Activated CD4-positive, CD25-positive, alpha-beta regulatory T cell treated with anti-CD3 and anti-CD28 coated beads, Interleukin-2, amount 50 U/mL, for 16 hours (primary cell): ENCODE data around the gene PLAC1.

Experiments used
- DNase-seq: peaks from one replicate; pipeline ENCODE4 v3.0.0-alpha.2; 2020; ENCODE audit warnings: low read depth, low spot score

PLAC1 gene

DNA sequence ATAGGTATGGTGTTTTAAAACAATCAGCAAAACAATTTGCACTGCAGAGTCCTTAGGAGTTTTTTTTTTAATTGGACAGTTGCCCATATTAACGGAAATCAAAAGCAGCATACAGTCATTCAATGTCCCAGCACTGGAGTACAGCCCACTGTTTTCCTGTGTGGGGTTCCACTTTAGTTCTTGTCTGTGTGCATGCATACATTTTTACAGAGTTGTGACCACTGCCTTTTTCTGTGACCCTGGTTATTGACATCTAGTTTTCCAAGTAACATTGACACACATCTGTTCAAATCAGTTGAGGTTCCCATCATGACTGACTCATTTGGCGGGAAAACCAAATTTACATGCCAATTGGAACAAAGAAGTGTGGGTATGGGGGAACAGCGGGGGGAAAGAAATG is 115.0 kb downstream of the PLAC1 start:
- DNase-seq: no peak

- no peak for DNase-seq
These were observed 115.8 kb downstream of the PLAC1 start for GRCh38 chrX:134542485-134542884.

DNA sequence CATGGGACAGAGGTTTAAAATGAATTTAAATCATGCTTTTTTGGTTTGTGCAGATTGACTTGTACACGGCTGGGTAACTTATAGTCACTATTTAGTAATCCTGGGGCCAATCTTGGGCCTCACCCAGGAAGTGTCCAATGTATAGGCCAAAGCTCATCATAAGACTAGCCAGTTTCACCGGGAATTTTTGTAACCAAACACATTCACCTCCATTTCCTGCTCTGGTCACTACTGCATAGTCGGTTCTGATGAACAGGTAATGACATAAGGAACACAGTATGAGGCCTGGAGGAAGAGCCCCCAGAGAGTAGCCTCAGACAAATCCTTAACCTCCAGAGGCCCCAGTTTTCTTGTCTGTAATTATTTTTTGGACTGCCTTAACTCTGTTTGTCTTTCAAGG is 116.4 kb downstream of the PLAC1 start:
- DNase-seq: no peak

GRCh38 chrX:134538316-134538715 is 120.0 kb downstream of the PLAC1 start:
- DNase-seq: no peak

DNA sequence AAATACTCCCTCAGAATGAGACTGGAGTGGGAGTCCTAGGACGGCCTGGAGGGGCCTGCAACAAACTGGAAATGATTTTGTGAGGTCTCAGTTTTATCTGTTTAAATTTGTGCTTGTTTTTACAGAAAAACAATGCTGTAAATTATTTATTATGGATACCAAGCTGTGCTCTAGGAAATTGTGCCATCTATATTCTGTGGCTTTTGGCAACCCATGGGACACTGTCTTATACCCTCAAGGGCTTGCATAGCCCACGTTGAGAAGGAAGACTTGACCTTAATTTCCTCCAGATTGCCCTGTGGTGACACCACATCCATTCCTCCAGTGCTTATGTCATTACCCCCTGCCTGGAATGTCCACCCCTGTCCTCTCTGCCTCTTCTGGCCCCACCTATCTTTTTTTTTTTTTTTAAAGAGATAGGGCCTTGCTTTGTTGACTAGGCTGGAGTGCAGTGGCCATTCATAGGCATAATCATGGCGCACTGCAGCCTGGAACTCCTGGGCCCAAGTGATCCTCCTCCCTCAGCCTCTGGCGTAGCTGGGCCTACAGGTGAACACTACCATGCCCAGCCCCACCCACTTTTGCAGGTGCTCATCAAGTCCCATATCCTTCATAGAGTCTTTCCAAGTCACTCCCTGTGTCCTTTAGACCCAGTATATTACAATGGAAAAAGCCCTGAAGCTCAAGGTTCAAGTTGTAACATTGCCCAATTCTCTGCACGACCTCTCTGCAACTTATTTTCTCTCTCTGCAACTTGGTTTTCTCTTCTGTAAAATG is 120.9 kb downstream of the PLAC1 start:
- DNase-seq: no peak

GRCh38 chrX:134533952-134534351 is 124.3 kb downstream of the PLAC1 start:
- DNase-seq: no peak

DNA sequence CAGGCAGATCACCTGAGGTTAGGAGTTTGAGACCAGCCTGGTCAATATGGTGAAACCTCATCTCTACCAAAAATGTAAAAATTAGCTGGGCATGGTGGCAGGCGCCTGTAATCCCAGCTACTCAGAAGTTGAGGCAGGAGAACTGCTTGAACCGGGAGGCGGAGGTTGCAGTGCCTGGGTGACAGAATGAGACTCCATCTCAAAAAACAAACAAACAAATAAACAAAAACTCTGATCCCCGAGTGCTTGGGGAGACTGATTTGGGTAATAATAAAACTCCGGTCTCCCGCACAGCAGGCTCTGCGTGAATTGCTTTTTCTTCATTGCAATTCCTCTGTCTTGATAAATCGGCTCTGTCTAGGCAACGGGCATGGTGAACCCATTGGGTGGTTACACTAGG is 124.9 kb downstream of the PLAC1 start:
- DNase-seq: no peak

DNA sequence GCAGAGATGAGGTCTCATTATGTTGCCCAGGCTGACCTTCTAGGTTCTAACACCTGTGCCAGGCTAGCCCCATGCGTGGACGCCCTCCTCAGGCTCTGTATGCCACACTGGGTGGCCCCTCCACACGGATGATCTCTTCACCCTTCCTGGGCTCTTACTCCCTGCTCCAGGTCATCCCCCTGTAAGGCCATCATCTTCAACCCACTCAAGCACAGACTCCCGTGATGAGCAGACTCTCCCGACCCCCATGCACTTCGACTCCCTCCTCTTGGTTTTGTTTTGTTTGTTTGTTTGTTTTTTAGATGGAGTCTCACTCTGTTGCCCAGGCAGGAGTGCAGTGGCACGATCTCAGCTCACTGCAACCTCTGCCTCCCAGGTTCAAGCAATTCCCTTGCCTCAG is 127.4 kb downstream of the PLAC1 start:
- no peak for DNase-seq

- no peak for DNase-seq
These were observed 128.8 kb downstream of the PLAC1 start for GRCh38 chrX:134529481-134529880.

DNA sequence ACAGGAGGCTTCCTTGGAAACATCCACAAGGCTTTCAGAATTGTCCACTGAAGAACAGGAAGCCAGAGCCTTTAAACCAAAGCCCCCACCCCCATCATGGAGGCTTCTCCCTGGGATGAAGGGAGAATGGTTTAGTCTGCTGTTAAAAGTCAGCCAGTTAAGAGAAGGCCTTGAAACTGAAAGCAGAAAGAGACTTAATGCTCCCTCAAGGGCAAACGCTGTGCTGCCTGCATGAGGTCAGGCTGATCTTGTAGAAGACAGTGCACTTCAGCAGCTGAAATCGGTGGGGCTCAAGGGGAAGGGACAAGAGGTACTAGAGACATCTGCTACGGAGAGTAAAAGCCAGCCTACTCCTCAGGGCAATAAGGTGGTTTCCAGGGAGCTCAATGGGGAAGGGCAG is 129.3 kb downstream of the PLAC1 start:
- DNase-seq: no peak

- no peak for DNase-seq
These were observed 131.9 kb downstream of the PLAC1 start for GRCh38 chrX:134526399-134526798.

DNA sequence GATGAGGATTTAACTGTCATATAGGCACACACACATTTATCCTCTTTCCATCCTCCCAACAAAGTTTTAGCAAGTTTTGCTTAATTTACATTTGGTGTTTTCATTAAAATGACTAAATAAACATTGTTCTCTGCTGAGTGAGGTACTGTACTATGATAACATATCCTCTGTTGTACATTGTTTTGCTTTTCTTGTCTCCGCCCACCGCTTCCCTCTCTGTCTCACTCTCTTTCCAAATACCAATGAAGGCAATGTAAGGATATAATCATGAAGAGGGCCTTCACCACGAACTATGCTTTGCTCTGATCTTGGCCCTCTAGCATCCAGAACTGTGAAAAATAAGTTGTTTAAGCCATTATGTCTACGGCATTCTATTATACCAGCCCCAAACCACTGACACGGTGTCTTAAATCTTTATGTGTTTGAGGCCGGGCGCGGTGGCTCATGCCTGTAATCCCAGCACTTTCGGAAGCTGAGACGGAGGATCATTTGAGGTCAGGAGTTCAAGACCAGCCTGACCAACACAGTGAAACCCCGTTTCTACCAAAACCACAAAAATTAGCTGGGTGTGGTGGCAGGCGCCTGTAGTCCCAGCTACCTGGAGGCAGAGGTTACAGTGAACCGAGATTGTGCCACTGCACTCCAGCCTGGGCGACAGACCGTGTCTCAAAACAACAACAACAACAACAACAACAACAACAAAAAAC is 133.0 kb downstream of the PLAC1 start:
- DNase-seq: no peak

DNA sequence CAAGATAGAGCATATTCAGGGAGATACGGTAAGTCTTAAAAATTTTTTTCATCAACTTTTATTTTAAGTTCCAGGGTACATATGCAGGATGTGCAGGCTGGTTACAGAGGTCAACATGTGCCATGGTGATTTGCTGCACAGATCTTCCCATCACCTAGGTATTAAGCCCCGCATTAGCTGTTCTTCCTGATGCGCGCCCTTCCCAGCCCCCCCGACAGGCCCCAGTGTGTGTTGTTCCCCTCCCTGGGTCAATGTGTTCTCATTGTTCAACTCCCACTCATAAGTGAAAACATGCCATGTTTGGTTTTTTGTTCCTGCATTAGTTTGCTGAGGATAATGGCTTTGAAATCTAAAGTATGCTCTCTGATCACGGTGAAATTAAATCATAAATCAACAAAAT is 134.1 kb downstream of the PLAC1 start:
- no peak for DNase-seq

DNA sequence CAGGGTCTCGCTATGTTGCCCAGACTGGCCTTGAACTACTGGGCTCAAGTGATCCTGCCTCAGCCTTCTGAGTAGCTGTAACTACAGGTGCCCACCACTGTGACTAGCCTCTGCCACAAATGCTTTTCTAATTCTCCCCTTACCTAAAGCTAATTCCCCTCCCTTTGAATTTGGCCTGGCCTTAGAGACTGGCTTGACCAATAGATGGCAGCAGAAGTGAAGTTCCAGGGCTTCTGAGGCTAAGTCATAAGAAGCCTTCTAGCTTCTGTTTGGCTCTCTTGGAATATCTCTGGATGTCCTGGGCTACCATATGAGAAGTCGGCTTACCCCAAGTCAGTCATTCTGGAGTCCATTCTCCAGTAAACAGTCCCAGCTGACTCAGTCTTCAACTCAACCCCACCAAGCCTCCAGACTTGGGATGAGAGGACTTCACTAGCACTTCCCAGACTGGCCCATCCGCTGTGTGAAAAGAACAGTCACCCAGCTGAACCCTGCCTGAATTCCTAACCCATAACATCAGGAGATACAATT is 137.3 kb downstream of the PLAC1 start:
- no peak for DNase-seq
